ENCODE measurements around the gene MYCBP2. TPM values are rescaled to one million over a fixed set of nuclear protein-coding genes. Genes with fewer than 3 reads are reported as not detected.

The MYCBP2 gene
- total RNA-seq, 1 donor, result 155 TPM

DNA sequence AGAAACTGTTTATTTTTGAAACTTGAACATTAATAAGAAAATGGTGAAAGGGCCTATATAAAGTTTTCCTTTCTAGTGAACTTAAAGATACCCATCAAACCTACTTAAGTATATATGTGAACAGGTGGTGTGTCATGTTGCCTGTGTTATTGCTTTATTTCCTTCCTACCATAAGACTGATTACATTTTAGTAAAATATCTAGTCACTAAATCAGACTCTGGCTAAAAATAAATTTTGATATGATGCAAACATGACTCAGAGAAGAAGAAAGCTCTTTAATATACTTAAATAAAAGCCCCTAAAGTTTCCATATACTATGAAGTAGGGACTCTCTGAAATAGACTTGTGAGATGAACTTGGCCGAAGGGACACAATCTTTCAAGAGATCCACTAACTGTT, 264.8 kb downstream of the MYCBP2 start:
- no peak overlapping the region for H3K4me2 ChIP-seq (ENCODE audit: insufficient read depth, low read length)
- no peak for DNase-seq (ENCODE audit: insufficient read length, low spot score, missing footprints)
- TF ChIP-seq CTCF (IDR thresholded peaks at IDR 0.05; ENCODE audit: extremely low read depth, low read depth, low read length), result no peak

GRCh38 chr13:77061362-77061761, 265.5 kb downstream of the MYCBP2 start:
- no peaks in the 10 kb centered on the region for H3K79me2 ChIP-seq (ENCODE audit: insufficient read depth, low read length)
- no peak overlapping the region for H2AFZ ChIP-seq (ENCODE audit: low read length)
- H3K9me3 ChIP-seq (ENCODE audit: low read depth, low read length), result no peaks in the 10 kb centered on the region
- H3K4me1 ChIP-seq (ENCODE audit: insufficient read depth, low read length), result no peaks in the 10 kb centered on the region
- no peaks in the 10 kb centered on the region for H4K20me1 ChIP-seq (ENCODE audit: insufficient read depth, low read length)
- H3K36me3 ChIP-seq (ENCODE audit: insufficient read depth, low read length), result peaks cover 31% of the 10 kb centered on the region
- no peak overlapping the region for H3K4me3 ChIP-seq (ENCODE audit: insufficient read depth, low read length)
- TF ChIP-seq CTCF (IDR thresholded peaks at IDR 0.05; ENCODE audit: extremely low read depth, low read depth, low read length), result no peak
- H3K4me2 ChIP-seq (ENCODE audit: insufficient read depth, low read length), result no peak overlapping the region
- no peaks in the 10 kb centered on the region for H3K27me3 ChIP-seq (ENCODE audit: insufficient read depth, low read length)
- no peak for DNase-seq (ENCODE audit: insufficient read length, low spot score, missing footprints)
- no peak overlapping the region for H3K27ac ChIP-seq (ENCODE audit: low read depth, low read length)

More for the DNA sequence above, 264.8 kb downstream of the MYCBP2 start:
- no peaks in the 10 kb centered on the region for H3K4me1 ChIP-seq (ENCODE audit: insufficient read depth, low read length)
- no peaks in the 10 kb centered on the region for H3K79me2 ChIP-seq (ENCODE audit: insufficient read depth, low read length)
- H2AFZ ChIP-seq (ENCODE audit: low read length), result no peak overlapping the region
- no peaks in the 10 kb centered on the region for H3K27me3 ChIP-seq (ENCODE audit: insufficient read depth, low read length)
- H3K4me3 ChIP-seq (ENCODE audit: insufficient read depth, low read length), result no peak overlapping the region
- no peaks in the 10 kb centered on the region for H4K20me1 ChIP-seq (ENCODE audit: insufficient read depth, low read length)
- H3K27ac ChIP-seq (ENCODE audit: low read depth, low read length), result peak overlapping the region; percentile 18
- H3K9me3 ChIP-seq (ENCODE audit: low read depth, low read length), result no peaks in the 10 kb centered on the region
- H3K36me3 ChIP-seq (ENCODE audit: insufficient read depth, low read length), result peaks cover 33% of the 10 kb centered on the region

DNA sequence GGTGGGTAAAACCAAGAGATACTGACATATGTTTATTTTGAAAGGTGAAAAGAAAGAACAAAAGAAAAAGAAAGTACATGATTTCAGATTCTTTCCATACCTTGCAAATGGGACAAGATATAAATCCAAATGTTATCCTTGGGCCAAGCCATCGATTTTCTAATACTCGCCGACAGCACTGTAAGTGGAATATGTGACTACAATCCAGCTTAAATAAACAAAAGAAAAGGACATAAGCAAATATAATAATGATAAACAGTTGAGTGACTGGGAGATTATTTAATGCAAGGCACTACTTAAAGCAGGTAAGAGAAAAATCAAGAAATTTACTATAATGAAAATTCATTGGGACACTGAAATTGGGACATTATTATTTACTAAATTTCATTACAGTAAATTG, 270.0 kb downstream of the MYCBP2 start:
- no peaks in the 10 kb centered on the region for H3K4me1 ChIP-seq (ENCODE audit: insufficient read depth, low read length)
- H3K9me3 ChIP-seq (ENCODE audit: low read depth, low read length), result no peaks in the 10 kb centered on the region
- peak; percentile 22 for DNase-seq (ENCODE audit: insufficient read length, low spot score, missing footprints)
- no peak overlapping the region for H3K4me2 ChIP-seq (ENCODE audit: insufficient read depth, low read length)
- no peaks in the 10 kb centered on the region for H3K27me3 ChIP-seq (ENCODE audit: insufficient read depth, low read length)
- H3K27ac ChIP-seq (ENCODE audit: low read depth, low read length), result no peak overlapping the region
- no peak overlapping the region for H2AFZ ChIP-seq (ENCODE audit: low read length)
- H4K20me1 ChIP-seq (ENCODE audit: insufficient read depth, low read length), result no peaks in the 10 kb centered on the region
- no peak overlapping the region for H3K4me3 ChIP-seq (ENCODE audit: insufficient read depth, low read length)
- H3K36me3 ChIP-seq (ENCODE audit: insufficient read depth, low read length), result peaks cover 55% of the 10 kb centered on the region
- H3K79me2 ChIP-seq (ENCODE audit: insufficient read depth, low read length), result no peaks in the 10 kb centered on the region
- no peak for TF ChIP-seq CTCF (IDR thresholded peaks at IDR 0.05; ENCODE audit: extremely low read depth, low read depth, low read length)

- Histone ChIP-seq H3K27ac (ENCODE audit: low read depth, low read length) (no peak overlapping the region), H2AFZ (ENCODE audit: low read length) (no peak overlapping the region), H3K36me3 (ENCODE audit: insufficient read depth, low read length) (peaks cover 60% of the 10 kb centered on the region), H3K4me1 (ENCODE audit: insufficient read depth, low read length) (no peaks in the 10 kb centered on the region), H3K27me3 (ENCODE audit: insufficient read depth, low read length) (no peaks in the 10 kb centered on the region), H3K9me3 (ENCODE audit: low read depth, low read length) (no peaks in the 10 kb centered on the region), H3K4me3 (ENCODE audit: insufficient read depth, low read length) (no peak overlapping the region), H4K20me1 (ENCODE audit: insufficient read depth, low read length) (no peaks in the 10 kb centered on the region), H3K79me2 (ENCODE audit: insufficient read depth, low read length) (no peaks in the 10 kb centered on the region), H3K4me2 (ENCODE audit: insufficient read depth, low read length) (no peak overlapping the region)
- no peak for TF ChIP-seq CTCF (IDR thresholded peaks at IDR 0.05; ENCODE audit: extremely low read depth, low read depth, low read length)
- no peak for DNase-seq (ENCODE audit: insufficient read length, low spot score, missing footprints)
These were observed 270.5 kb downstream of the MYCBP2 start for GRCh38 chr13:77056382-77056781.

Data from osteoblast (primary cell).